CD4-positive, alpha-beta T cell treated with Interleukin-15 for 4 hours (primary cell): ENCODE measurements around the gene RBM15.

ENCODE experiments used
- DNase-seq: peaks from one replicate; pipeline ENCODE4 v3.0.0-alpha.2; 2020; ENCODE audit warnings: low spot score

RBM15 gene

GRCh38 chr1:110338886-110339406, at the start of gene RBM15:
TSS of gene RBM15 (plus strand) at chr1:110339377. CDS start at chr1:110339406, 29 bp downstream.
- peak; percentile 100 for DNase-seq

GRCh38 chr1:110291241-110292030, 47.7 kb upstream of the RBM15 start:
- no peak for DNase-seq

- no peak for DNase-seq
Observed at GRCh38 chr1:110292031-110292741, 47.0 kb upstream of the RBM15 start.

GRCh38 chr1:110293601-110294104, 45.5 kb upstream of the RBM15 start:
- no peak for DNase-seq

GRCh38 chr1:110294308-110294707, 44.9 kb upstream of the RBM15 start:
- no peak for DNase-seq

GRCh38 chr1:110298991-110299390, 40.2 kb upstream of the RBM15 start:
- DNase-seq: no peak

- no peak for DNase-seq
Observed at GRCh38 chr1:110300412-110301085, 38.6 kb upstream of the RBM15 start.

GRCh38 chr1:110302836-110303235, 36.3 kb upstream of the RBM15 start:
- no peak for DNase-seq

GRCh38 chr1:110305900-110306420, 33.2 kb upstream of the RBM15 start:
- DNase-seq: no peak

GRCh38 chr1:110307239-110307974, 31.8 kb upstream of the RBM15 start:
- DNase-seq: no peak

GRCh38 chr1:110308247-110308646, 30.9 kb upstream of the RBM15 start:
- DNase-seq: no peak

GRCh38 chr1:110309139-110309538, 30.0 kb upstream of the RBM15 start:
- DNase-seq: no peak

GRCh38 chr1:110309767-110310166, 29.4 kb upstream of the RBM15 start:
- DNase-seq: no peak

- DNase-seq: no peak
Observed at GRCh38 chr1:110310300-110310699, 28.9 kb upstream of the RBM15 start.

- DNase-seq: peak; percentile 71
Observed at GRCh38 chr1:110312188-110313121, 26.7 kb upstream of the RBM15 start.

- DNase-seq: no peak
Observed at GRCh38 chr1:110316735-110317134, 22.4 kb upstream of the RBM15 start.

GRCh38 chr1:110318046-110318445, 21.1 kb upstream of the RBM15 start:
- DNase-seq: no peak

GRCh38 chr1:110319332-110320167, 19.6 kb upstream of the RBM15 start:
- no peak for DNase-seq

- DNase-seq: no peak
Observed at GRCh38 chr1:110320168-110320518, 19.0 kb upstream of the RBM15 start.

- DNase-seq: no peak
Observed at GRCh38 chr1:110321045-110321444, 18.1 kb upstream of the RBM15 start.
